Measurements from ENCODE around the gene TMEM53. TPM values are rescaled to one million over a fixed set of nuclear protein-coding genes. Genes with fewer than 3 reads are reported as not detected.
A peak's percentile ranks its signal among the peaks of the same experiment; 100 is the strongest.

Gene TMEM53
- total RNA-seq, 1 experiment from 2014 or later = 8.2 TPM

- no peak overlapping the region for H3K4me3 Mint-ChIP-seq
These were observed 20.9 kb downstream of the TMEM53 start for GRCh38 chr1:44653107-44653964.

DNA sequence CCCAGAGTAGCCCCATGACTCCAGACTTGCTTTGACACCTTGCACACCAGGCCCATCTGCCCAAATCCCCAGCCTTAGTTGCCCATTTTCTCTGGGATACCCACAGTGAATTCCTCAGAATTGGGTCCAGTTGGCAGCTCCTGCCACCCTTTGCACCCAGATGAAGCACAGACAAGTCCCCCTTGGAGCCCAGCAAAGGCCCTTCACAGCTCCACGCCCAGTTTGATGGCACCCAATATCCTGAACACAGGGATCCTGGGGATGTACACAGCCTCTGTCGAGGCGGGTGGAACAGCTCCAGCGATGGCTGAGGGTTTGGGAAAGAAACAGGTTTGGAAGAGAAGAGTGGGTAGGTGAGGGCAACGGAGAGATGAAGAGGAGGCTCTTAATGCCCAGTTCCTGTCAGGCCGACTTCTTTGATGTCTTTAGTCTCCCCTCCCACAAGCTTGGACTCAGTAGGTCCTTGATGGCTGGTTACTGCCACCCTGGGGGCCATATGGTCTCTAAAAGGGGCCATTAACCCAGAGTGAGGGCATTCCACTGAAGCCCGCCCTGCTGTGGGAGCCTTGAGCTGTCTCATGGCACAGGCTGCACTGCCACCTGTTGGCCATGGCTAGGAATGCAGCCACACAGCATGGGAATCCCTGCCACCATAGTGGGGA is 21.7 kb downstream of the TMEM53 start:
- H3K9me3 Mint-ChIP-seq = no peaks in the 10 kb centered on the region
- ChIA-PET CTCF (interaction anchor here (0.6 to 5.4 kb wide), 62 partner anchors 10 to 659 kb away, joined by 3 to 112 read pairs (median 4); partner anchors contain the start of genes ARMH1, DMAP1 and TMEM53), POLR2A (interaction anchor here (2.4 kb wide), 1 partner anchor 20 kb away, joined by 10 read pairs; no protein-coding TSS in a partner anchor)
- H3K4me3 Mint-ChIP-seq = no peak overlapping the region
- ATAC-seq (peak; percentile 81), DNase-seq (ENCODE audit: low spot score) (peak; percentile 93)
- peak overlapping the region; percentile 72 for H3K27ac Mint-ChIP-seq
- peaks cover 26% of the 10 kb centered on the region for H3K4me1 Mint-ChIP-seq
- H3K36me3 Mint-ChIP-seq = peaks cover 20% of the 10 kb centered on the region
- no peaks in the 10 kb centered on the region for H3K27me3 Mint-ChIP-seq (ENCODE audit: low read depth)
- no peak for TF ChIP-seq GTF2I (CRISPR knock-in tag; conservative IDR thresholded peaks at IDR 0.05)
- 0 out of 2 replicates have a peak, but pooled peaks have one; percentile 34 for TF ChIP-seq FOXP1 (CRISPR knock-in tag; IDR thresholded peaks at IDR 0.05; ENCODE audit: borderline replicate concordance)
- no peak for TF ChIP-seq ZNF423 (CRISPR knock-in tag; IDR thresholded peaks at IDR 0.05)
- no peak for TF ChIP-seq FOXJ3 (CRISPR knock-in tag; IDR thresholded peaks at IDR 0.05; ENCODE audit: borderline replicate concordance)
- TF ChIP-seq, protein P1, sequence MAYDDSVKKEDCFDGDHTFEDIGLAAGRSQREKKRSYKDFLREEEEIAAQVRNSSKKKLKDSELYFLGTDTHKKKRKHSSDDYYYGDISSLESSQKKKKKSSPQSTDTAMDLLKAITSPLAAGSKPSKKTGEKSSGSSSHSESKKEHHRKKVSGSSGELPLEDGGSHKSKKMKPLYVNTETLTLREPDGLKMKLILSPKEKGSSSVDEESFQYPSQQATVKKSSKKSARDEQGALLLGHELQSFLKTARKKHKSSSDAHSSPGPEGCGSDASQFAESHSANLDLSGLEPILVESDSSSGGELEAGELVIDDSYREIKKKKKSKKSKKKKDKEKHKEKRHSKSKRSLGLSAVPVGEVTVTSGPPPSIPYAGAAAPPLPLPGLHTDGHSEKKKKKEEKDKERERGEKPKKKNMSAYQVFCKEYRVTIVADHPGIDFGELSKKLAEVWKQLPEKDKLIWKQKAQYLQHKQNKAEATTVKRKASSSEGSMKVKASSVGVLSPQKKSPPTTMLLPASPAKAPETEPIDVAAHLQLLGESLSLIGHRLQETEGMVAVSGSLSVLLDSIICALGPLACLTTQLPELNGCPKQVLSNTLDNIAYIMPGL (CRISPR knock-in tag; IDR thresholded peaks at IDR 0.05) = no peak
- no peak for TF ChIP-seq RORB (CRISPR knock-in tag; IDR thresholded peaks at IDR 0.05)
- TF ChIP-seq EMX1 (CRISPR knock-in tag; IDR thresholded peaks at IDR 0.05) = no peak
- TF ChIP-seq SP1 (CRISPR knock-in tag; conservative IDR thresholded peaks at IDR 0.05) = no peak
- no peak for TF ChIP-seq USF1 (CRISPR knock-in tag; IDR thresholded peaks at IDR 0.05)
- no peak for TF ChIP-seq MLX (CRISPR knock-in tag; IDR thresholded peaks at IDR 0.05)
- TF ChIP-seq ETV6 (CRISPR knock-in tag; IDR thresholded peaks at IDR 0.05) = no peak
- no peak for TF ChIP-seq NFE2L1 (CRISPR knock-in tag; IDR thresholded peaks at IDR 0.05)
- no peak for TF ChIP-seq SOX15 (CRISPR knock-in tag; IDR thresholded peaks at IDR 0.05)
- TF ChIP-seq AR (CRISPR knock-in tag; IDR thresholded peaks at IDR 0.05) = no peak
- TF ChIP-seq NR3C1 (CRISPR knock-in tag; conservative IDR thresholded peaks at IDR 0.05; ENCODE audit: low read depth) = no peak
- no peak for TF ChIP-seq STAT6 (CRISPR knock-in tag; conservative IDR thresholded peaks at IDR 0.05; ENCODE audit: low read depth)
- TF ChIP-seq ZNF416 (CRISPR knock-in tag; IDR thresholded peaks at IDR 0.05) = no peak
- no peak for TF ChIP-seq CBFB (CRISPR knock-in tag; IDR thresholded peaks at IDR 0.05; ENCODE audit: low read depth)
- 0 out of 2 replicates have a peak, but pooled peaks have one; percentile 34 for TF ChIP-seq ZNF425 (CRISPR knock-in tag; conservative IDR thresholded peaks at IDR 0.05)
- TF ChIP-seq IRF2 (CRISPR knock-in tag; IDR thresholded peaks at IDR 0.05; ENCODE audit: borderline replicate concordance, low read depth) = no peak

More at GRCh38 chr1:44653107-44653964, 20.9 kb downstream of the TMEM53 start:
- POLR2A ChIA-PET = interaction anchor here (2.4 kb wide), 1 partner anchor 21 kb away, joined by 10 read pairs; no protein-coding TSS in a partner anchor
- no peak for ATAC-seq
- H3K27ac Mint-ChIP-seq = no peak overlapping the region
- CTCF ChIA-PET = interaction anchor here (0.5 to 5.4 kb wide), 52 partner anchors 9 to 660 kb away, joined by 3 to 112 read pairs (median 5); partner anchors contain the start of genes ARMH1, DMAP1 and TMEM53
- peaks cover 26% of the 10 kb centered on the region for H3K4me1 Mint-ChIP-seq
- H3K27me3 Mint-ChIP-seq (ENCODE audit: low read depth) = no peaks in the 10 kb centered on the region
- peaks cover 19% of the 10 kb centered on the region for H3K36me3 Mint-ChIP-seq
- no peaks in the 10 kb centered on the region for H3K9me3 Mint-ChIP-seq
- TF ChIP-seq MAX (CRISPR knock-in tag; IDR thresholded peaks at IDR 0.05) = no peak
- TF ChIP-seq PRRX2 (CRISPR knock-in tag; IDR thresholded peaks at IDR 0.05) = 0 out of 2 replicates have a peak, but pooled peaks have one; percentile 52
- no peak for DNase-seq (ENCODE audit: low spot score)
